Ovary (tissue), 9 donors: Measurements from ENCODE around the gene MDM4. TPM values are rescaled to one million over a fixed set of nuclear protein-coding genes. Genes with fewer than 3 reads are reported as not detected.

Experiments
- DNase-seq, 5 donors: peaks; one replicate each; pipeline ENCODE4 v3.0.0-alpha.2; 2019 to 2020
- H3K27ac ChIP-seq, 2 donors: fragments of 200-600 bp; one replicate each; pipeline versions ENCODE4 v1.5.1 to v1.8.0; 2019 to 2022
- H3K27me3 ChIP-seq: fragments of 200-600 bp; one replicate; pipeline ENCODE4 v1.8.0; 2022
- H3K36me3 ChIP-seq: fragments of 200-600 bp; sonication (generic); one replicate; pipeline ENCODE4 v1.5.1; 2019
- H3K4me1 ChIP-seq: one replicate; pipeline ENCODE4 v1.8.1; 2013; ENCODE audit warnings: mild to moderate bottlenecking, moderate library complexity; ENCODE audit not compliant: insufficient read depth
- H3K4me3 ChIP-seq: fragments of 200-600 bp; sonication (generic); one replicate; pipeline ENCODE4 v1.5.1; 2017
- H3K9me3 ChIP-seq, 2 donors: fragments of 200-600 bp in 1 of 2; sonication (generic) in 1 of 2; one replicate each; pipeline versions ENCODE4 v1.5.1 to v1.8.1; 2013 to 2019; ENCODE audit warnings: mild to moderate bottlenecking in 1 of 2, moderate library complexity in 1 of 2
- CTCF ChIP-seq, 3 donors: fragments of 450-650 bp in 2 of 3; fragments of 200-600 bp in 1 of 3; IDR thresholded peaks; one replicate each; pipeline versions ENCODE4 v1.5.1 to v1.8.0; 2016 to 2022; ENCODE audit warnings: antibody characterized with exemption in 3 of 3, mild to moderate bottlenecking in 1 of 3
- EP300 ChIP-seq: sonication (generic); formaldehyde crosslinking; IDR thresholded peaks from one replicate; pipeline ENCODE4 v1.6.1; 2017; ENCODE audit warnings: antibody characterized with exemption
- POLR2A ChIP-seq: fragments of 450-650 bp; IDR thresholded peaks from one replicate; pipeline ENCODE4 v1.6.1; 2017; ENCODE audit warnings: antibody characterized with exemption, mild to moderate bottlenecking, moderate library complexity
- WGBS, 3 donors: extraction: QIAGEN DNeasy Blood & Tissue Kit in 1 of 3; methylation state at CpG; one replicate each; pipeline versions ENCODE4 v1.1.5 to v1.1.7; 2013 to 2017; 5-methylcytosine and 5-hydroxymethylcytosine counted together
- intact Hi-C, 4 donors: fragments of 100-400 bp; cut with DNase I; formaldehyde crosslinking; loops; one replicate each; pipeline versions ENCODE4 v1.11.0 to v1.15.1; 2022 to 2023
- polyA plus RNA-seq, 2 donors: library from polyadenylated mRNA; stranded (reverse); fragments of 200-250 nt in 1 of 2; fragments of 350-450 nt in 1 of 2; fragmentation: Illumina TruSeq in 1 of 2; extraction: RNeasy Lipid Tissue Mini Kit (QIAGEN cat#74804) in 1 of 2; gene quantifications; one replicate each; pipeline ENCODE4 v1.2.3, GENCODE V29; 2013 to 2014
- total RNA-seq, 7 donors: library from RNA; depleted of rRNA in 2 of 7; stranded (reverse); fragments of >200 nt in 2 of 7; fragmentation: NEBNext Ultra II Directional in 3 of 7; extraction: Animal tissue kit (Norgen Biotek cat#: 25700) in 3 of 7; gene quantifications; one replicate each; pipeline versions ENCODE4 v1.1.0 to v1.2.4, GENCODE V29; 2016 to 2023
- donor health status: DM: no; HTN: no; CAD: no; lungs with moderate emphysema.
- donor health status: DM: no; HTN: no; CAD: no.
- donor health status: Bipolar disorder and iron deficiency.
- donor health status: DM: yes; HTN: yes; CAD: no.
- donor health status: DM: no; HTN: no; CAD: no.
- donor health status: DM: yes; HTN: yes; CAD: no.

Gene MDM4
- total and polyA plus RNA-seq, 9 donors = 10.2 to 113 (median 76.8) TPM

GRCh38 chr1:204588826-204589225, 72.6 kb downstream of the MDM4 start:
- Histone ChIP-seq H3K4me3 (no peak overlapping the region), H3K27me3 (no peaks in the 10 kb centered on the region), H3K4me1 (no peaks in the 10 kb centered on the region), H3K36me3 (no peaks in the 10 kb centered on the region), H3K9me3 (no peaks in the 10 kb centered on the region), H3K27ac (no peak overlapping the region)
- intact Hi-C loops = no loop called here
- TF ChIP-seq CTCF (IDR thresholded peaks at IDR 0.05) (no peak), EP300 (no peak), POLR2A (no peak)
- WGBS, 3 donors = 74 to 85% (median 85%) methylated on average over 5 of the region's 5 CpGs
- no peak for DNase-seq

DNA sequence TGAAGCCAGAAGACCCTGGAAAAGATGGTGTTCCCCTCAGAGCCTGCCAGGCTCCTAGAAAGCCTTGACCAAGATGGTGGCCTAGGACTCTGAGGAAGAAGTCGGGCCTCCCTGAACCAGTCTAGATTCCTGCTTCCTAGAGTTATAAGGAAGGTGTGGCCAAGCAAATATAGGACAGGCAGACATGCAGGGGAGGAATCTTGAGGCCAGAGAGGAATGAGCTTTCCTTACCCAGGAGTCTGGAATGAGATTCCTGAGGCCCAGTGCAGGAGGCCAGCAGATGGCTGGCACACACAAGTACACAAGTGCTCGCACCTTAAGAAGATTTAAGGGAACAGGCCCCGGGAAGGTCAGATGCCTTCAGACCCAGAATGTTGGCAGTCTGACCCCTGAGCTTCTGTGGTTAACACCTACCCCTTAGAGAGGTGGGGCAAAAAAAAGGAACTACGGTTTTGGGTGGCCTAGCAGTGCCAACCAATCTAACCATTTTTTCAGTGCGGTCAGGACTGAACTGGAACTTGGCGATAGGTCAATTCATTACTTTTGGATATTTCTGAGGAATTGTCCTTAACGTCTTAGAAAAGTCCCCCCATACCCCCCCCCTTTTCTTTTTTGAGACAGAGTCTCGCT, 73.3 kb downstream of the MDM4 start:
- no peak for TF ChIP-seq POLR2A
- no peak for TF ChIP-seq CTCF (IDR thresholded peaks at IDR 0.05)
- TF ChIP-seq EP300 = no peak
- H3K27ac ChIP-seq = no peak overlapping the region
- H3K4me1 ChIP-seq = no peaks in the 10 kb centered on the region
- intact Hi-C loops = no loop called here
- H3K9me3 ChIP-seq = no peaks in the 10 kb centered on the region
- H3K27me3 ChIP-seq = no peaks in the 10 kb centered on the region
- H3K4me3 ChIP-seq = no peak overlapping the region
- no peaks in the 10 kb centered on the region for H3K36me3 ChIP-seq
- no peak for DNase-seq
- 70 to 80% (median 79%) methylated on average over 8 of the region's 8 CpGs for WGBS, 3 donors

- intact Hi-C loops = no loop called here
- no peak overlapping the region for H3K27ac ChIP-seq
- H3K4me3 ChIP-seq = no peak overlapping the region
- no peaks in the 10 kb centered on the region for H3K9me3 ChIP-seq
- no peaks in the 10 kb centered on the region for H3K4me1 ChIP-seq
- no peaks in the 10 kb centered on the region for H3K36me3 ChIP-seq
- DNase-seq = no peak
- no peak for TF ChIP-seq POLR2A
- no peak for TF ChIP-seq EP300
- no peak for TF ChIP-seq CTCF (IDR thresholded peaks at IDR 0.05)
- H3K27me3 ChIP-seq = no peaks in the 10 kb centered on the region
- WGBS, 3 donors = 63 to 69% (median 67%) methylated on average over 3 of the region's 3 CpGs
Measured at GRCh38 chr1:204591473-204592090, 75.4 kb downstream of the MDM4 start.

DNA sequence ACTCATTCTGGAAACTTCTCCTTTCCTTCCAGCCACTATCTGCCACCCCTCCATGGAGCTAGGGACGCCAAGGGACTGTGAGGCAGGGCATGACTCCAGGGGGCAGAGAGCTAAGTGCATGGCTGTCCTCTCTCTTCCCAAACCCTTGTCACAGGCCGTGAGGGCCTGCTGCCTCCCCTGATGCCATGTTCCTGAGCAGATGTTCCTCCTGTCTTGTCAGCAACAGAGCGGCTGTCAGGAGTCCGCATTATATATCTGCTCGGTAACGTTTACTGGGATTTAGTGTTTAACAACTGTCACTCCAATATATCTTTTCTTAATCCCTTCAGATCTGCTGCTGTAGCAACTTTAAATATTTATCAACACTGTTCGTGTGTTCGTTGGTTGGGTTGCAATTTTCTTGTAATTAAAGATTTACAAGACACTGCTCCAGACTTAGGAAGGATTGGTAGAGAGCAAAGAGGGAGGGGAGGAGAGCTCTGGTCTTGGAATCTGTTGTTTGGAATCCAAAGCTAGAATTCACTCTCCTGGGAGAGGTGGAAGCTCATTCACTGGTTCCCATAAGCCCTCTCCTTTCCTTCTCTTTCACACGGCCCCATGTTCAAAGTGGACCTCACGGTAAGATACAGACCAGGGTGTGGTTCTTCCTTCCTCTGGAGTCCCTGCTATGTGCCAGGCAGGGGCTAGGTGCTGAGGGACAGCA, 76.2 kb downstream of the MDM4 start:
- Histone ChIP-seq H3K27me3 (no peaks in the 10 kb centered on the region), H3K27ac (no peak overlapping the region), H3K4me1 (no peaks in the 10 kb centered on the region), H3K4me3 (no peak overlapping the region), H3K36me3 (no peaks in the 10 kb centered on the region), H3K9me3 (no peaks in the 10 kb centered on the region)
- TF ChIP-seq POLR2A (no peak), EP300 (no peak), CTCF (IDR thresholded peaks at IDR 0.05) (no peak)
- 68 to 71% (median 69%) methylated on average over 10 of the region's 10 CpGs for WGBS, 3 donors
- intact Hi-C loops = no loop called here
- no peak for DNase-seq
